Activated CD8-positive, alpha-beta memory T cell treated with anti-CD3 and anti-CD28 coated beads for 36 hours (primary cell): ENCODE results near the gene MYOC. TPM values are rescaled to one million over a fixed set of nuclear protein-coding genes. Genes with fewer than 3 reads are reported as not detected.
"Not testable (repeated sequence)": the region's sequence is repeated elsewhere in the genome, so short reads cannot be mapped to it uniquely, and the experiment has no call there.

Experiments
- CTCF ChIA-PET: fragments of 350-600 bp; sonication (Branson Sonifier 250); formaldehyde crosslinking; loops from one replicate; lab custom pipeline; 2021; ENCODE audit warnings: antibody characterized with exemption; lab: Charles Lee
- POLR2A ChIA-PET: fragments of 350-600 bp; sonication (Branson Sonifier 250); formaldehyde crosslinking; loops from one replicate; lab custom pipeline; 2021; ENCODE audit warnings: antibody characterized with exemption; lab: Charles Lee
- total RNA-seq, 2 experiments: library from RNA; stranded (reverse); gene quantifications; one replicate each; pipeline ENCODE4 v1.2.3, GENCODE V29; 2021

MYOC gene
- not detected for total RNA-seq

DNA sequence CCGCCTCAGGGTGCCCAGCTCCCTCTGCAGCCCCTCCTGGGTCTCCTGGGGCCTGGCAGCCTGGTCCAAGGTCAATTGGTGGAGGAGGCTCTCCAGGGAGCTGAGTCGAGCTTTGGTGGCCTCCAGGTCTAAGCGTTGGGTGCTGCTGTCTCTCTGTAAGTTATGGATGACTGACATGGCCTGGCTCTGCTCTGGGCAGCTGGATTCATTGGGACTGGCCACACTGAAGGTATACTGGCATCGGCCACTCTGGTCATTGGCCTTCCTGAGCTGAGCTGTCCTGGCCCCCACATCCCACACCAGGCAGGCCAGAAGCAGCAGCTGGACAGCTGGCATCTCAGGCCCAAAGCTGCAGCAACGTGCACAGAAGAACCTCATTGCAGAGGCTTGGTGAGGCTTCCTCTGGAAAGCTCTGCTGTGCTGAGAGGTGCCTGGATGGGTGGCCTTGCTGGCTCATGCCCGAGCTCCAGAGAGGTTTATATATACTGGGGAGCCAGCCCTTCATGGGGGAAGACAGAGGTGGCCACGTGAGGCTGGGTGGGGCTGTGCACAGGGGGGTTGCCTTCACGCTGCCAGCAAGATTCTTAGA lies at the start of gene MYOC:
Gene MYOC (minus strand): TSS at position 455 of the 589 bp plus-strand sequence. CDS start 77 bp downstream, at position 378.
- ChIA-PET POLR2A (no interaction called here), CTCF (no interaction called here)

DNA sequence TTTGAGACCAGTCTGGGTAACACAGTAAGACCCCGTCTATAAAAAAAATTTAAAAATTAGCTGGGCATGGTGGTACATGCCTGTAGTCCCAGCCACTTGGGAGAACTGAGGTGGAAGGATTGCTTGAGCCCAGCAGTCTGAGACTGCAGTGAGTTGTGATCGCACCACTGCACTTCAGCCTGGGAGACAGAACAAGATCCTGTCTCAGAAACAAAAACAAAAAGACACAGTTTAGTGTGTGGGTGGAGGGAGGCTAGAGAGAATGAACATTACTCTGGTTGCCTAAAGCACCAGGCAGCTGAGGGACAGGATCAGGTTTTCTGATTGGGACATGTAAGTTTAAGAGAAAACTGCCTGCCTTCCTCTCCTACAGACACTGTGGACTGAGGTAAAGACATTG lies 47.0 kb upstream of the MYOC start:
- ChIA-PET CTCF (no interaction called here), POLR2A (no interaction called here)

GRCh38 chr1:171695772-171696171 lies 43.3 kb upstream of the MYOC start:
- POLR2A ChIA-PET, CTCF ChIA-PET: not testable (repeated sequence)

GRCh38 chr1:171693541-171693940 lies 41.1 kb upstream of the MYOC start:
- POLR2A ChIA-PET, CTCF ChIA-PET: not testable (repeated sequence)

DNA sequence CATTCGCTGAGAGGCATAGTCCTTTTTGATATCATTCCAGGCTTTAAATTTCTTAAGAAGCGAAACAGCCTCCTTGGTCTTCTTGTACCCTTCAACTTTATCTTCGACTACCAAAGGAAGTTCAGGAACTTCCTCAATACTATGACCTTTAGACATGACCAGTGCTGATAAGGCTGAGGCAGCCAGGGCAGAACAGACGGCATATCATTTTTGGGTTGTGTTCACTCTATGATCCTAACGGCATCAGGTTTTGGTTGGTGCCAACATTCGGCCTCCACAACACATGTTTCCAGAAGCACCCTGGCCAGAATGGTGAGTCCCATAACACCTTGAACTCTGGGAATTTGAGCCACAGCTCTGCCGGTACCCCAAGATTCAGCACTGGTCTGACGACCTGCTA lies 31.4 kb upstream of the MYOC start:
- CTCF ChIA-PET, result no interaction called here
- POLR2A ChIA-PET, result no interaction called here

GRCh38 chr1:171680339-171680738 lies 27.9 kb upstream of the MYOC start:
- ChIA-PET CTCF (no interaction called here), POLR2A (no interaction called here)

GRCh38 chr1:171676823-171677222 lies 24.3 kb upstream of the MYOC start:
- POLR2A ChIA-PET, result no interaction called here
- CTCF ChIA-PET, result interaction anchor here (0.8 kb wide), 1 partner anchor 13 kb away, joined by 3 read pairs; no protein-coding TSS in a partner anchor

DNA sequence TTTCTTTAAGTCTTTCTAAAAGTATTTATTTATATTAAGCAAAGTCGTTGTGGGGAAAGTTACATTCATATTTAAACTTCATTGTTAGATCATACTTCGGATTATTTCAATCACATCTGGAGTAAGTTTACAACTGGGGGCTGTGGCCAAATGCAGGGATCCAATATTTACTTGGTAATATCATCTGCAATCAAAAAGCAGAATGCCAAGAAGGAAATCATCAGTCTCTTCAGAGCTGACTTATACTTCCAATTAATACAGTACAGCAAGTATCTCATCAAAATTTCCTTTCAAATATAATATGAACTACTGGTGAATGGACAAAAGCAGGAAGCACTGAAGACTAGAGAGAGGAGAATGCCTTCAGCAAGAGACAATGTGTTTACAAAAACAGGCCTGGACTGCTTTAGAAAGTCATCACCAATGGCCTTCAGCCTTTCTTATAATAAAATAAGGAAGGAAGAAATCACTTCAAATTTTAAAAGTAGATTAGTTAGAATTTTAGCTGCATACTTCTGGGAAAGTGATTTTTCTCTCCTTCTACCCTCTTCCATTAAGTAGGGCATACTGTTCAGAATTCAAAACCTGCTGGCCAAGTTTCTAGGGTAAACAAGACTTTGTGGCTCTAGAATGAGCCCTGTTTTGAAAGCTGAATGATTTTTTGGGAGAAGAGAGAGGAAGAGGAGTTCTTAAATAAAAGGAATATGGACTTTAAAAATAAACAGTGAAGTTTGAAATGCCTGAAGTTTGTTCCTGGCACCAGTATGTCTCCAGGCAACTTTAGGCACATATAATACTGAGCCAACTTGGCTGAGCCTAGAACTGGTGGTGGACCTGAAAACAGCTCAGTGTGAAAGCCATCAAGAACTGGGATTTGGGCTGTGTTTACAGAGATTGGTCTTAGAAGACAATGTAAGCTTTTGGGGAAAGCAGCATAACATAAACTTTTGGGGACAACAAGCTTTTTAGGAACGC lies 22.2 kb upstream of the MYOC start:
- ChIA-PET CTCF (no interaction called here), POLR2A (no interaction called here)

- ChIA-PET POLR2A (no interaction called here), CTCF (no interaction called here)
Measured at GRCh38 chr1:171670739-171671138, 18.3 kb upstream of the MYOC start.

DNA sequence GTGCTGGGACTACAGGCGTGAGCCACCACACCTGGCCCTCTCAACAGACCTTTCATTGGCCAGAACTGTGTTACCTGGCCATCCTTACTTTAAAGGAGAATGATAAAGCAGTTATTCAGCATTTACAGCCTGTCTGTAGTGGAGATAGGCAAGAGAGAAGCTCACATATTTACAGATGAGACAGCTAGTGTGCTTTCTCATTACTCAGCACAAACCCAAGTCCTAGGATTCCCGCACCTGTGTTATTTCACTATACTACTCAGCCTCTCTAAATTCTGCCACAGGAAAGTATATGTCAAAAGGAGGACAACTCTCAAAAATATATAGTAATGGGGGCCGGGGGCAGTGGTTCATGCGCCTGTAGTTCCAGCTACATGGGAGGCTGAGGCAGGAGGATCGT lies 15.9 kb upstream of the MYOC start:
- ChIA-PET CTCF (interaction anchor here (0.9 kb wide), 1 partner anchor 317 kb away, joined by 3 read pairs; no protein-coding TSS in a partner anchor), POLR2A (no interaction called here)

- POLR2A ChIA-PET, result no interaction called here
- CTCF ChIA-PET, result no interaction called here
Measured at GRCh38 chr1:171666114-171666769, 13.8 kb upstream of the MYOC start.

DNA sequence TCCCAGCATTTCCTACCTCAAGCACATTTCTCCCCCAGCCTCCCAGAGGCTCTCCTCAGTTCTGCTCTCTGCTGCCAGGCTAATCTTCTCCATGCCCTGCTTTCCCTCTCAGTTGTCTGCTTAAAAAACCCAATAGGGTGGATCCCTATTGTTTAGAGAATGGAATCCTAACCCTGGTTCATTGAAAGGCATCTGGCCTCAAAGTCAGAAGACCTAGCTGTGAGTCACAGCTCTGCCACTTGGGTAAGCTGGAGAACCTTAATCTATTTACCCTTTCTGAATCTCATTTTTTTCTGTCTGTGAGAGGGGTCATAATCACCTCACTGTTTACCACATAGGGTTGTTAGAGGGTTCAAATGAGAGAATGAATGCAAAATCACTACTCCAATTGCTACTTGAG lies 12.5 kb upstream of the MYOC start:
- POLR2A ChIA-PET, result no interaction called here
- CTCF ChIA-PET, result no interaction called here

- ChIA-PET POLR2A (no interaction called here), CTCF (interaction anchor here (0.8 kb wide), 1 partner anchor 13 kb away, joined by 3 read pairs; no protein-coding TSS in a partner anchor)
Measured at GRCh38 chr1:171663854-171664575, 11.5 kb upstream of the MYOC start.

DNA sequence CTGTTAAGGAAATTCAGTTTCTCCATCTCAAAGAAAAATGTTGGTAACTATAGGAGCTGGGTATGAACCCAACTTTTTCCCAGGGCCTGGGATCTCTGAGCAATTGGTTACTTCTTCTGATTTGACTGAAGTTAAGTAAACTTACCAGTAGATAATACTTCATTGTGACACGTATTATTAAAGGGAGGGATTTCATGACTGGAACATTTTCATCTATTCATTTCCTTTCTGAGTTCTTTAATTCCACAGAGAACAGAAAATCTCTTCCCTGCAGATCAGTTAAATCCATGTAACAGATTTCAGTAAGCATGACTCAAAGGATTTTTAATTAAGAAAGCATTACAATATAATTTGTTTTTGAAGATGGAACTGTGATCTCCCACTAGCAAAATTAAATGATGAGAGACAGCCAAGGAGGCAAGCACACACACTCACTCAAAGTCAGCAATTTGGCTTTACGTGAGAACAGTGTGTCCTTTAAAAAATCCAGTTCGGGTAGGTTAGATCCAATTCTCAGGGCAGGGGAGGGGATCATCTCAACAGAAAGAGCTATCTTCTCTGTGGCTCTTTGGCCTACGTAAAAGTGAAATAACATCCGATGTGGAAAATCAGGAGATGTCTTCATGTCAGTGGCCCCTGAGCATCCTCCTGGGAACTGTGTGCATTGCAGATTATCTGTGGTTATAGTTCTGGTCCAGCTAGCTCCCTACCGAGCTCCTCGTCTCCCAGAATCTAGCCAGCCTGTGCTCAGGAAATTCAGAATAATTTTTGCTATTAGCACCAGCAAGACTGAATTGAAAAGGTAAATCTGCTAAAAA lies 10.8 kb upstream of the MYOC start:
- ChIA-PET POLR2A (no interaction called here), CTCF (interaction anchor here (0.8 kb wide), 1 partner anchor 13 kb away, joined by 3 read pairs; no protein-coding TSS in a partner anchor)

DNA sequence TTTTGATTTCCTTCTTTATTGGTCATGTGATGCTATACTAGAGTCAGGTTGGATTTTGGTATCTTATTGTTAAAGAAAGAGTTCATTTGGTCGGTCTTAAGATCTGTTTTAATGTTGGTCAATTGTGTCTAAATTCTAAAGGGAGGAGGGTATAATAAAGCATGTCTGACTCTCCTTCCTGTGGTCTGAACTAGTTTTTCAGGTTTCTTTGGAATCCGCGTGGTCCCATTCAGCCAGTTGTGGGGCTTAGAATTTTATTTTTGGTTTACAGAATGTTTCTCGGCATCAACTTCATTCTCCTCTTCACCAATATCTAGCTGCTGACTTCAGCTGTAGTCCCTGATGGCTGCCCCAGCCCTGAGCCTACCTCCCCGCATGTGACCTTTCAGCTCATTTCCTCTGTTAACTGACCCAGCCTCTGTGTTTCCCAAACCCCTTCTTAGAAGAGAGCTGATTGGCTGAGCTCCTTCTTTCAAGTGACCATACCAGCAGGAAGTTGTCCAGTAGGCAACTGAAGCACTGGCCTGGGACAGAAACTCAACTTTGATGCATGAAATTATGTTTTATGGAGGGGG lies 8.7 kb upstream of the MYOC start:
- CTCF ChIA-PET, result no interaction called here
- POLR2A ChIA-PET, result no interaction called here

GRCh38 chr1:171656206-171656605 lies 3.7 kb upstream of the MYOC start:
- POLR2A ChIA-PET, result not testable (repeated sequence)
- CTCF ChIA-PET, result interaction anchor here (0.7 to 1.3 kb wide), 2 partner anchors 34 to 53 kb away, joined by 3 read pairs; no protein-coding TSS in a partner anchor

GRCh38 chr1:171655746-171656116 lies 3.2 kb upstream of the MYOC start:
- ChIA-PET CTCF (interaction anchor here (0.7 to 1.3 kb wide), 2 partner anchors 33 to 54 kb away, joined by 3 read pairs; no protein-coding TSS in a partner anchor), POLR2A (no interaction called here)
